Sigmoid colon (tissue), 4 donors: Measurements from ENCODE around the gene PPP1R13L.

Experiments used
- POLR2AphosphoS5 ChIP-seq, 4 donors: sonication (generic); formaldehyde crosslinking; IDR thresholded peaks; one replicate each; pipeline ENCODE4 v1.6.1; 2017; ENCODE audit warnings: antibody characterized with exemption in 4 of 4
- TF ChIP-seq, protein P1 (sequence below), 4 experiments: fragments of 450-650 bp in 3 of 4; fragments of 200-600 bp in 1 of 4; IDR thresholded peaks; one replicate each; pipeline ENCODE4 v1.5.1; 2016 to 2019; ENCODE audit warnings: antibody characterized with exemption in 4 of 4, mild to moderate bottlenecking in 3 of 4, moderate library complexity in 2 of 4

DNA sequence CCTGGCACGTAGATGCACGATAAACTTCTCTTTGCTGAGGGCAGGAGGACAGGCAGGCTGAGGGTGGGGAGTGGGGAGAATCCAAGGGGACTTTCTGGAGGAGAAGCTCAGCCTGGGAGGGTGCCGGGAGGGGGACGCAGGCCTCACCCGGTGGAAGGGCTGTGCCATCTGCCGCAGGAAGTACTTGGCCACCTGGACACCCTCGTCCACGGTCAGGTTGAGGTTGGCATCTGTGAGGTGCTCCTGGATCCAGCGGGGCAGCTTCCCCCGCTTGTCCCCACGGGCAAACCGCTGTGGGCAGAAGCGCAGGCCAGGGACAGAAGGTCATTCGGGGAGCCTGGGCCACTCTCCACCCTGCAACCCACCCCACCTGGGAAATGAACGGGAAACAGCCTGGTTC lies 52.8 kb downstream of the PPP1R13L start:
- TF ChIP-seq, protein P1, sequence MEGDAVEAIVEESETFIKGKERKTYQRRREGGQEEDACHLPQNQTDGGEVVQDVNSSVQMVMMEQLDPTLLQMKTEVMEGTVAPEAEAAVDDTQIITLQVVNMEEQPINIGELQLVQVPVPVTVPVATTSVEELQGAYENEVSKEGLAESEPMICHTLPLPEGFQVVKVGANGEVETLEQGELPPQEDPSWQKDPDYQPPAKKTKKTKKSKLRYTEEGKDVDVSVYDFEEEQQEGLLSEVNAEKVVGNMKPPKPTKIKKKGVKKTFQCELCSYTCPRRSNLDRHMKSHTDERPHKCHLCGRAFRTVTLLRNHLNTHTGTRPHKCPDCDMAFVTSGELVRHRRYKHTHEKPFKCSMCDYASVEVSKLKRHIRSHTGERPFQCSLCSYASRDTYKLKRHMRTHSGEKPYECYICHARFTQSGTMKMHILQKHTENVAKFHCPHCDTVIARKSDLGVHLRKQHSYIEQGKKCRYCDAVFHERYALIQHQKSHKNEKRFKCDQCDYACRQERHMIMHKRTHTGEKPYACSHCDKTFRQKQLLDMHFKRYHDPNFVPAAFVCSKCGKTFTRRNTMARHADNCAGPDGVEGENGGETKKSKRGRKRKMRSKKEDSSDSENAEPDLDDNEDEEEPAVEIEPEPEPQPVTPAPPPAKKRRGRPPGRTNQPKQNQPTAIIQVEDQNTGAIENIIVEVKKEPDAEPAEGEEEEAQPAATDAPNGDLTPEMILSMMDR (IDR thresholded peaks at IDR 0.05): no peak
- no peak for TF ChIP-seq POLR2AphosphoS5 (IDR thresholded peaks at IDR 0.05)
